NCI-H2196 treated with DMSO at 0.1 percent for 48 hours (cell line): ENCODE measurements around the gene NR4A1.
"Not testable (repeated sequence)": the region's sequence is repeated elsewhere in the genome, so short reads cannot be mapped to it uniquely, and the experiment has no call there.

Experiments
- DNase-seq: peaks from one replicate; lab custom pipeline; 2025; ENCODE audit not compliant: unreplicated experiment; lab: John Stamatoyannopoulos, UW

NR4A1 gene

GRCh38 chr12:52091869-52092268 is 40.6 kb downstream of the NR4A1 start:
- DNase-seq: no peak

GRCh38 chr12:52093346-52093745 is 42.1 kb downstream of the NR4A1 start:
- DNase-seq: no peak

GRCh38 chr12:52096332-52097044 is 45.2 kb downstream of the NR4A1 start:
- DNase-seq: no peak

GRCh38 chr12:52097045-52097666 is 45.9 kb downstream of the NR4A1 start:
- DNase-seq: no peak

- not testable (repeated sequence) for DNase-seq
These were observed 53.3 kb downstream of the NR4A1 start for GRCh38 chr12:52104431-52105089.
